T-helper 17 cell (primary cell): ENCODE results near the gene SLC35C1. TPM values are rescaled to one million over a fixed set of nuclear protein-coding genes. Genes with fewer than 3 reads are reported as not detected.
"Not testable (repeated sequence)": the region's sequence is repeated elsewhere in the genome, so short reads cannot be mapped to it uniquely, and the experiment has no call there.

Experiments used
- ATAC-seq: fragments of 150-1000 bp; cut with Tn5 transposase; 2 replicates; pipeline ENCODE4 v1.10.0; 2021; ENCODE audit warnings: mild to moderate bottlenecking, moderate library complexity
- DNase-seq, 3 donors: peaks; one replicate each; pipeline versions ENCODE4 v3.0.0 to v3.0.0-alpha.2; 2020 to 2021
- H3K9me3 ChIP-seq: one replicate; pipeline ENCODE4 v1.7.0; 2013; ENCODE audit warnings: low read length, mild to moderate bottlenecking; ENCODE audit not compliant: control insufficient read depth, poor library complexity, severe bottlenecking
- H3K27ac Mint-ChIP-seq: one replicate; pipeline ENCODE4 v1.8.0; 2022; ENCODE audit warnings: mild to moderate bottlenecking, moderate library complexity, mixed read lengths
- H3K27me3 Mint-ChIP-seq: one replicate; pipeline ENCODE4 v1.8.0; 2022; ENCODE audit warnings: mixed read lengths
- H3K36me3 Mint-ChIP-seq: one replicate; pipeline ENCODE4 v1.8.0; 2022; ENCODE audit warnings: low read depth, mixed read lengths
- H3K4me1 Mint-ChIP-seq: one replicate; pipeline ENCODE4 v1.8.0; 2022; ENCODE audit warnings: mild to moderate bottlenecking, mixed read lengths
- H3K4me3 Mint-ChIP-seq: one replicate; pipeline ENCODE4 v1.8.0; 2022; ENCODE audit warnings: mild to moderate bottlenecking, moderate library complexity, mixed read lengths
- total RNA-seq, 4 donors: library from RNA in 2 of 4; stranded (reverse) in 2 of 4; gene quantifications; one replicate each; pipeline ENCODE4 v1.2.3 and lab custom pipeline; 2022 to 2026

Gene SLC35C1
- total RNA-seq, 2 donors from 2014 or later = 7.9 to 12.6 TPM

GRCh38 chr11:45810431-45811108 lies 5.6 kb downstream of the SLC35C1 start:
- no peak overlapping the region for H3K4me3 Mint-ChIP-seq
- peak overlapping the region; percentile 77 for H3K27ac Mint-ChIP-seq
- no peak for ATAC-seq
- H3K4me1 Mint-ChIP-seq = peaks cover 23% of the 10 kb centered on the region
- no peaks in the 10 kb centered on the region for H3K9me3 ChIP-seq
- H3K27me3 Mint-ChIP-seq = no peaks in the 10 kb centered on the region
- DNase-seq = no peak
- no peaks in the 10 kb centered on the region for H3K36me3 Mint-ChIP-seq

DNA sequence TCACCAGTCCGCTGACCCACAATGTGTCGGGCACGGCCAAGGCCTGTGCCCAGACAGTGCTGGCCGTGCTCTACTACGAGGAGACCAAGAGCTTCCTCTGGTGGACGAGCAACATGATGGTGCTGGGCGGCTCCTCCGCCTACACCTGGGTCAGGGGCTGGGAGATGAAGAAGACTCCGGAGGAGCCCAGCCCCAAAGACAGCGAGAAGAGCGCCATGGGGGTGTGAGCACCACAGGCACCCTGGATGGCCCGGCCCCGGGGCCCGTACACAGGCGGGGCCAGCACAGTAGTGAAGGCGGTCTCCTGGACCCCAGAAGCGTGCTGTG lies 6.1 kb downstream of the SLC35C1 start:
- Mint-ChIP-seq H3K27ac (peak overlapping the region; percentile 77), H3K36me3 (no peaks in the 10 kb centered on the region), H3K4me3 (no peak overlapping the region), H3K27me3 (no peaks in the 10 kb centered on the region), H3K4me1 (peaks cover 20% of the 10 kb centered on the region)
- DNase-seq = no peak
- no peaks in the 10 kb centered on the region for H3K9me3 ChIP-seq
- ATAC-seq = no peak

GRCh38 chr11:45811571-45812290 lies 6.8 kb downstream of the SLC35C1 start:
- no peak for DNase-seq
- Mint-ChIP-seq H3K4me3 (no peak overlapping the region), H3K36me3 (no peaks in the 10 kb centered on the region), H3K4me1 (peaks cover 16% of the 10 kb centered on the region), H3K27ac (peak overlapping the region; percentile 77), H3K27me3 (no peaks in the 10 kb centered on the region)
- no peaks in the 10 kb centered on the region for H3K9me3 ChIP-seq
- ATAC-seq = no peak

DNA sequence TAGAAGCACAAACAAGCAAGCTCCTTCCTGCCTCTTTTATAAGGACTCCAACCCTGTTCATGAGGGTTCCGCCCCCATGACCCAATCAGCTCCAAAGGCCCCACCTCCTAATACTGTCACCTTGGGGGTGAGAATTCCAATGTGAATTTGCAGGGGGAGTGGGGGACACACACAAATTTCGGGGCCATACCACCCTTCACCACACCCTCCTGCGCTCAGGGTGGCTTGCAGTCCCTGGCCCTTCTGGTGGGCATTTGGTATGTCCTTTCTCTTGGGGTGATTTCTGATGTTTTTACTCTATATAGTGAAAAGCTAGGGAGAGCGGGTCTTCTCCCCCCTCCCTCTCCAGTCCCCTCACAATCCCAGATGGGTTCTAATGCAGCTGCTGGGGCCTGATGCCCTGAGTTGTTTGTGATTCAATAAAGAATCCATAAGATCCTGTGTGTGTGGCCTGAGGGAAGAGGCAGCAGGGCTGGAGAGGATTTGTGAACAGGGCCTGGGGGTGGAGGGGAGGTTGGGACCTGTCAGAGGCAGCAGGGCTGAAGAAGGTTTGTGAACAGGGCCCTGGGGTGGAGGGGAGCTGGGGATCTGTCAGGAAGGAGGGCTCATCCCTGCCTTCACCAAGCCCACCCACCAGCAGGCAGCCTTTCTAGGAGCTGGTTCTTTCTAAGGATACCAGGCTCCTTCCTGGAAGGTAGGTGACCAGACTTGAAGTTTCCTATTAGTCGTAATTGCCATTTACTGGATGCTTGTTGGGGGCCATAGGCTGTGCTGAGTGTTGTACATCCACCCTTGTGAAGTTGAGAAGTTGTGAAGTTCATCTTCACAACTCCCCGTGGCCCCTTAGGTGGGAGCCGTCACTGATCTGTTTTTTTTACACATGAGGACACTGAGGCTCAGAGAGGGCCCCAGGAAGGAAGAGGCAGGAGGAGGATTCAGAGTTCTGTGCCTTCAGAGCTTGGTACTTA lies 7.9 kb downstream of the SLC35C1 start:
- H3K9me3 ChIP-seq = no peaks in the 10 kb centered on the region
- Mint-ChIP-seq H3K27me3 (no peaks in the 10 kb centered on the region), H3K36me3 (no peaks in the 10 kb centered on the region), H3K27ac (peak overlapping the region; percentile 53), H3K4me3 (no peak overlapping the region), H3K4me1 (peaks cover 13% of the 10 kb centered on the region)
- no peak for DNase-seq
- no peak for ATAC-seq

DNA sequence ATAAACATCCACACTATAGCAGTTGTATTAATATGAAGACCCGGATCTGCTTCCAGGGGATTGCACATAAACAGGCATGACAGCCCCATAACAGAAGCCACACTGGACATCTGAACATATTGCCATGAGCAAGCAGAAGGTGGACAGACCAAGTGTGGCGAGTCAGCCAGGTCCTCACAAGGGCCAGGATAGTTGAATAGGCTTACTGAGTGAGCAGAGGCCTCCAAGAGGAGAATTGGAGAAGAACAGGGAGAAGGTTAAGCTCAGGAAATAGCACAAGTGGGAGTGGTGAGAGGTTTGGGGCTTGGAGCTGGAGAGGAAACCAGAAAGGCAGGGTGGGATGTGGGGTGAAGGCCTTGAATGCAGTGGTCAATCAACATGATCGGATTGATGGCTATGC lies 10.8 kb downstream of the SLC35C1 start:
- ATAC-seq (no peak), DNase-seq (no peak)
- no peaks in the 10 kb centered on the region for H3K9me3 ChIP-seq
- no peaks in the 10 kb centered on the region for H3K27me3 Mint-ChIP-seq
- H3K4me3 Mint-ChIP-seq = no peak overlapping the region
- peaks cover 2% of the 10 kb centered on the region for H3K4me1 Mint-ChIP-seq
- no peaks in the 10 kb centered on the region for H3K36me3 Mint-ChIP-seq
- H3K27ac Mint-ChIP-seq = no peak overlapping the region

DNA sequence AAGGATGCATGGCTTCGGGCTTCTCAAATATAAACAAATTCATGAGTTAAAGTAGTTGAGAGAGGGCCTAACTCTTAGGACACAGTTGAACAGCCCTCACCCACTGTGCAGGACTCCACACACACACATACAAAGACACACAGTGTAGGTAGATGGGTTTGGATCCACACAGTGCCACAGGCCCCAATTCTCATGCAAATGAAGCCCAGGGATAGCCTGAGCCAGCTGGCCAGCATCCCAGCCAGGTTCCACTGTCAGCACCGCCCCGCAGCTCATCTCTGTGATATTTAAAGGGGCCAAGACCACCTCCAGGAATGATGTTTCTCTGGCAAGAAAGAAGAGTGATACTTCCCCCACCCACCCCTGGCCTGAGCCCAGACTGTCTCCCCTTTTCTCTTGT lies 11.7 kb downstream of the SLC35C1 start:
- Mint-ChIP-seq H3K4me1 (peaks cover 2% of the 10 kb centered on the region), H3K27me3 (no peaks in the 10 kb centered on the region), H3K4me3 (no peak overlapping the region), H3K36me3 (no peaks in the 10 kb centered on the region), H3K27ac (peak overlapping the region; percentile 32)
- H3K9me3 ChIP-seq = no peaks in the 10 kb centered on the region
- ATAC-seq = no peak
- no peak for DNase-seq

DNA sequence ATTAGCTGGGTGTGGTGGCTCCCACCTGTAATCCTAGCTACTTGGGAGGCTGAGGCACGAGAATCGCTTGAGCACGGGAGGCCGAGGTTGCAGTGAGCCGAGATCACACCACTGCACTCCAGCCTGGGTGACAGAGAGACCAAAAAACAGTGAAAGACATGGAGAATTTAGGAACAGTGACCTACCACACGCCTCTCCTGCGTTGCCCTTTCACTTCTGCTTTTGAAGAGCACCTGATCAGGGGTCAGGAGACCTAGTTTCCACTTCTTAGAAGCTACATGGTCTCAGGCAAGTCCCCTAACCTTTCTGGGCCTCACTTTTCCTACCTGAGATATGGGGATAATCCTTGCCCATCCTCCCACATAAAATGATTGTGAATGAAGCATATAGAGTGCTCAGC lies 12.2 kb downstream of the SLC35C1 start:
- peaks cover 2% of the 10 kb centered on the region for H3K4me1 Mint-ChIP-seq
- DNase-seq = no peak
- ATAC-seq = peak; percentile 27

DNA sequence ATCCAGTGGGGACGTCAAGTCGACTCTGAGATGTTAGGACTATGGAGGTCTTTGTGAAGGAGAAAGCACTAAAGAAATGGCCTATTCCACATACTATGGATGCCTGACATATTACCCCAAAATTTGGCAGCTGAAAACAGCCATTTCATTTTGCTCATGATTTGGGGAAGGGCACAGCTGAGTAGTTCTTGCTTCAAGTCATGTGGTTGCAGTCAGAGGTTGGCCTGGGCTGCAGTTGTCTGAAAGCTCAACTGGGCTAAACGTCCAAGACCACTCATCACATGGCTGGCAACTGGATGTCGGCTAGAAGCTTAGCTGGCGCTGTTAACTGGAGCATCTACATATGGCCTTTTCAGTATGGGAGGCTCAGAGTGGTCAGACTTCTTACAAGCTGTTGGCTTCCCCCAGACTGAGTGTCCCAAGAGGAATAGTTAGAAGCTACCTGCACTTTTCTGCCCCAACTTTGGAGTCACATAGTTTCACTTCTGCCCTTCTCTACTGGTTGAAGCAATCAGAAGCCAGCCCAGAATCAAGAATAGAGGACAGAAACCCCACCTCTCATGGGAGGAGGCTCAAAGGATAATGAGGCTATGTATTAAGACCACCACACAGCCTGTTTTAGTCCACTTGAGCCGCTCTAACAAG lies 14.1 kb downstream of the SLC35C1 start:
- DNase-seq (no peak), ATAC-seq (no peak)
- Mint-ChIP-seq H3K27me3 (peaks cover 6% of the 10 kb centered on the region), H3K36me3 (no peaks in the 10 kb centered on the region), H3K27ac (no peak overlapping the region), H3K4me3 (no peak overlapping the region), H3K4me1 (peaks cover 2% of the 10 kb centered on the region)
- no peaks in the 10 kb centered on the region for H3K9me3 ChIP-seq

More for the DNA sequence above, 12.2 kb downstream of the SLC35C1 start:
- no peaks in the 10 kb centered on the region for H3K9me3 ChIP-seq
- Mint-ChIP-seq H3K27ac (peak overlapping the region; percentile 32), H3K27me3 (no peaks in the 10 kb centered on the region), H3K36me3 (no peaks in the 10 kb centered on the region), H3K4me3 (no peak overlapping the region)

DNA sequence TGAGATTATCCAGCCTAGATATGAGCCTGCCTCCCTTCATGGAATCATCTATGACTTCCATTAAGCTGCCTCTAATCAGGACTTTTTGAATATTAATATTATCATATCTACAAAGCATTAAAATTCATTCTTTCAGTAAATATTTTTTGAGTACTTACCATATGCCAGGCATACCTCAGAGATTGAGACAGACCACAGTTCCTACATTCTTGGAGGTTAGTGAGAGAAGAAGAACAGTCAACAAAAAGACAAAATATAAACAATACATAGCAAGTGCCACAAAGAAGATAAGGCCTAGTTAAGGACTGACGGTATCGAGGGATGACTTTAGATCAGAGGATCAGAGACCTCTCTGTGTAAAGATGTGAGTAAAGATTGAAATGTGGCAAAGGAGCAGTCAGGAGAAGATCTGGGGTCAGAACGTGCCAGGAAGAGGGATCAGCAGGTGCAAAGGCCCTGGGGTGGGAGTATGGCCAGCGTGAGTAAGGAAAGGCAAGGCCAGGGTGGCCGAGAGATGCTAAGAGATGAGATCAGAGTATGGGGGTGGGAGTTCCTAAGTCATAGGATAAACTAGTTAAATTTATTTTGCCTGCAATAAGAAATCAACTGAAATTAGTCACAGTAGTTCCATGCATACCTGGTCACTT lies 15.4 kb downstream of the SLC35C1 start:
- H3K27me3 Mint-ChIP-seq = peaks cover 6% of the 10 kb centered on the region
- peaks cover 2% of the 10 kb centered on the region for H3K4me1 Mint-ChIP-seq

DNA sequence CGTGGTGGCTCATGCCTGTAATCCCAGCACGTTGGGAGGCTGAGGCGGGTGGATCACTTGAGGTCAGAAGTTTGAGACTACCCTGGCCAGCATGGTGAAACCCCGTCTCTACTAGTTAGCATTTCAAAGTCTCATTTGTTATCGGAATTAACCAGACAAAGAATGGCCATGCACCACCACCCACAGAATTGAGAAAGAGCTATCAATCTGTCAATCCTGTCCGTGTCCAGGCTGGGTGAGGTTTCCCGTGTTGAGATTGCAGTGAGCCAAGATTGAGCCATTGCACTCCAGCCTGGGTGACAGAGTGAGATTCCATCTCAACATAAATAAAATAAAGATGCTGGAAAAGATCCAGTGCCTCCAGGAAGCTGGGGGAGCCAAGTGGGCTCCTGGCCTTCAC lies 21.5 kb downstream of the SLC35C1 start:
- not testable (repeated sequence) for ATAC-seq, H3K27ac Mint-ChIP-seq, H3K4me3 Mint-ChIP-seq, H3K36me3 Mint-ChIP-seq, H3K4me1 Mint-ChIP-seq, H3K9me3 ChIP-seq, DNase-seq
- peaks cover 27% of the 10 kb centered on the region for H3K27me3 Mint-ChIP-seq

More for the DNA sequence above, 15.4 kb downstream of the SLC35C1 start:
- Mint-ChIP-seq H3K4me3 (no peak overlapping the region), H3K27ac (no peak overlapping the region), H3K36me3 (no peaks in the 10 kb centered on the region)
- ATAC-seq (no peak), DNase-seq (no peak)
- H3K9me3 ChIP-seq = no peaks in the 10 kb centered on the region

GRCh38 chr11:45827123-45827522 lies 22.2 kb downstream of the SLC35C1 start:
- Mint-ChIP-seq H3K27me3 (peaks cover 27% of the 10 kb centered on the region), H3K27ac (no peak overlapping the region), H3K4me3 (no peak overlapping the region), H3K36me3 (peaks cover 2% of the 10 kb centered on the region), H3K4me1 (peaks cover 4% of the 10 kb centered on the region)
- DNase-seq (no peak), ATAC-seq (no peak)
- no peaks in the 10 kb centered on the region for H3K9me3 ChIP-seq

- H3K9me3 ChIP-seq = no peaks in the 10 kb centered on the region
- ATAC-seq = no peak
- peaks cover 2% of the 10 kb centered on the region for H3K36me3 Mint-ChIP-seq
- no peak overlapping the region for H3K27ac Mint-ChIP-seq
- no peak for DNase-seq
- H3K4me1 Mint-ChIP-seq = peaks cover 6% of the 10 kb centered on the region
- peaks cover 22% of the 10 kb centered on the region for H3K27me3 Mint-ChIP-seq
- H3K4me3 Mint-ChIP-seq = no peak overlapping the region
These were observed 24.0 kb downstream of the SLC35C1 start for GRCh38 chr11:45828996-45829395.
